GM12878 (cell line): Measurements from ENCODE around the gene SYNE4. TPM values are rescaled to one million over a fixed set of nuclear protein-coding genes. Genes with fewer than 3 reads are reported as not detected.

Experiments used
- ATAC-seq: fragments of 200-7000 bp; cut with Tn5 transposase; 3 replicates; pipeline ENCODE4 v1.9.1; 2020; ENCODE audit warnings: mild to moderate bottlenecking, moderate library complexity
- BruUV-seq: library from RNA; stranded (reverse); fragments of 400-500 nt; replicated peaks from 2 replicates; lab custom pipeline; 2021; lab: Mats Ljungman, UMichigan
- CTCF ChIA-PET: fragments of 300-600 bp; sonication (Branson Sonifier 250); formaldehyde crosslinking; extraction: SDS; loops from one replicate; lab custom pipeline; 2021; ENCODE audit warnings: inconsistent platforms; lab: Yijun Ruan, JAX
- POLR2A ChIA-PET: fragments of 350-600 bp; formaldehyde crosslinking; extraction: SDS; loops from one replicate; lab custom pipeline; 2021; ENCODE audit warnings: inconsistent platforms; lab: Charles Lee
- RAD21 ChIA-PET: fragments of 300-600 bp; sonication (Branson Sonifier 250); formaldehyde crosslinking; loops from one replicate; lab custom pipeline; 2023; ENCODE audit warnings: antibody characterized with exemption; ENCODE audit not compliant: unreplicated experiment; lab: Charles Lee
- SMC1A ChIA-PET: fragments of 300-600 bp; sonication (Branson Sonifier 250); formaldehyde crosslinking; loops from one replicate; lab custom pipeline; 2023; ENCODE audit not compliant: unreplicated experiment, uncharacterized antibody; lab: Charles Lee
- DNase-seq: peaks from one replicate; pipeline ENCODE4 v3.0.0-alpha.2; 2011; ENCODE audit warnings: low read depth, low spot score
- FAIRE-seq: peaks from 3 replicates; lab custom pipeline; 2011; peaks lifted over from hg19 to GRCh38; lab: Jason Lieb, UNC
- H2AFZ ChIP-seq: 2 replicates; pipeline ENCODE4 v1.6.0; 2011; ENCODE audit warnings: low read depth, low read length, control low read depth; ENCODE audit not compliant: control insufficient read depth
- H3K27ac ChIP-seq: 2 replicates; pipeline ENCODE4 v1.5.1; 2011; ENCODE audit warnings: control low read depth; ENCODE audit not compliant: control insufficient read depth, insufficient read depth
- H3K27me3 ChIP-seq, 2 experiments: replicated peaks in 1 of 2; 2 replicates each; pipeline versions ENCODE4 v1.6.0 to v1.6.1; 2011; ENCODE audit warnings: low read length in 1 of 2; ENCODE audit not compliant: control insufficient read depth in 2 of 2, insufficient read depth in 2 of 2
- H3K36me3 ChIP-seq, 2 experiments: 2 replicates each; pipeline ENCODE4 v1.5.1; 2011; ENCODE audit warnings: low read length in 1 of 2; ENCODE audit not compliant: control insufficient read depth in 2 of 2, insufficient read depth in 2 of 2
- H3K4me1 ChIP-seq: 2 replicates; pipeline ENCODE4 v1.6.1; 2011; ENCODE audit warnings: mild to moderate bottlenecking, low read length, moderate library complexity, mixed read lengths; ENCODE audit not compliant: control insufficient read depth, insufficient read depth
- H3K4me2 ChIP-seq: 2 replicates; pipeline ENCODE4 v1.6.0; 2011; ENCODE audit warnings: control low read depth; ENCODE audit not compliant: control insufficient read depth, insufficient read depth
- H3K4me3 ChIP-seq: fragments of 200-600 bp; sonication (generic); 2 replicates; pipeline ENCODE4 v1.5.1; 2016
- H3K79me2 ChIP-seq: 2 replicates; pipeline ENCODE4 v1.6.0; 2011; ENCODE audit warnings: low read length; ENCODE audit not compliant: control insufficient read depth, insufficient read depth
- H3K9ac ChIP-seq: 2 replicates; pipeline ENCODE4 v1.8.0; 2011; ENCODE audit warnings: low read length, control low read depth, mixed read lengths; ENCODE audit not compliant: control insufficient read depth, insufficient read depth
- H3K9me3 ChIP-seq: replicated peaks from 3 replicates; pipeline ENCODE4 v1.5.1; 2011; ENCODE audit warnings: mild to moderate bottlenecking, low read length; ENCODE audit not compliant: control insufficient read depth, insufficient read depth
- H4K20me1 ChIP-seq: 2 replicates; pipeline ENCODE4 v1.6.0; 2011; ENCODE audit not compliant: control insufficient read depth, insufficient read depth
- ASH2L ChIP-seq: fragments of 300-600, 200-600 bp; sonication (generic); IDR thresholded peaks from 2 replicates; pipeline ENCODE4 v1.6.1; 2017; ENCODE audit warnings: low read depth, mild to moderate bottlenecking, borderline replicate concordance
- CEBPB ChIP-seq, 2 experiments: fragments of 150-350 bp in 1 of 2; IDR thresholded peaks; 2 replicates each; pipeline ENCODE4 v1.6.1; 2012 to 2014; ENCODE audit warnings: low read depth in 2 of 2, low read length in 2 of 2, borderline replicate concordance in 1 of 2, inconsistent platforms in 1 of 2
- JUNB ChIP-seq: IDR thresholded peaks from 2 replicates; pipeline ENCODE4 v1.6.1; 2016; ENCODE audit warnings: antibody characterized with exemption, mild to moderate bottlenecking
- NFXL1 ChIP-seq: fragments of 450-650 bp; IDR thresholded peaks from 2 replicates; pipeline ENCODE4 v1.6.1; 2017; ENCODE audit warnings: antibody characterized with exemption, mild to moderate bottlenecking, borderline replicate concordance
- PAX5 ChIP-seq: IDR thresholded peaks from 2 replicates; pipeline ENCODE4 v1.6.1; 2011; ENCODE audit warnings: low read depth, low read length, borderline replicate concordance
- RCOR1 ChIP-seq: conservative IDR thresholded peaks from 2 replicates; pipeline ENCODE4 v1.6.1; 2012; ENCODE audit warnings: low read depth, low read length, improper control_type of control experiment
- SMAD5 ChIP-seq: IDR thresholded peaks from 2 replicates; pipeline ENCODE4 v1.6.1; 2016; ENCODE audit warnings: antibody characterized with exemption, low read depth
- SMC3 ChIP-seq: IDR thresholded peaks from 2 replicates; pipeline ENCODE4 v1.6.1; 2011; ENCODE audit warnings: low read length, improper control_type of control experiment, borderline replicate concordance
- SREBF2 ChIP-seq: IDR thresholded peaks from 2 replicates; pipeline ENCODE4 v1.6.1; 2012; ENCODE audit warnings: mild to moderate bottlenecking, low read length
- ZNF207 ChIP-seq: fragments of 450-650 bp; IDR thresholded peaks from 2 replicates; pipeline ENCODE4 v1.6.1; 2014; ENCODE audit warnings: antibody characterized with exemption, mild to moderate bottlenecking, borderline replicate concordance
- WGBS: methylation state at CpG from one replicate; pipeline ENCODE4 v1.1.6; 2016; ENCODE audit warnings: low lambda C conversion rate; ENCODE audit not compliant: insufficient replicate concordance, insufficient coverage; ENCODE audit errors: missing lambda C conversion rate; 5-methylcytosine and 5-hydroxymethylcytosine counted together
- in situ Hi-C: fragments of 300-500 bp; cut with MboI; formaldehyde crosslinking; loops from 9 replicates; pipeline ENCODE4 v1.14.3; 2018; ENCODE audit warnings: mixed read lengths
- intact Hi-C: fragments of 100-400 bp; cut with micrococcal nuclease; formaldehyde crosslinking; loops from one replicate; pipeline ENCODE4 v1.14.2; 2022; ENCODE audit not compliant: unreplicated experiment
- polyA plus RNA-seq, 11 experiments: library from polyadenylated mRNA; depleted of rRNA in 4 of 11; unstranded in 6 of 11; stranded (reverse) in 5 of 11; fragments of >200 nt; fragmentation: Nextera tagmentation in 4 of 11; fragmentation: Illumina TruSeq in 1 of 11; extraction: Ambion mirVana in 4 of 11; extraction: Trizol in 1 of 11; gene quantifications; 1 replicate in 1 of 11; 2 replicates in 10 of 11; pipeline versions ENCODE4 v1.2.1 to v1.2.3, GENCODE V29; 2011 to 2016; ENCODE audit warnings: inconsistent platforms in 2 of 11, missing spikeins in 2 of 11, low read depth in 1 of 11
- total RNA-seq, 4 experiments: library from RNA; depleted of rRNA in 3 of 4; stranded (reverse); fragments of >200 nt in 3 of 4; fragmentation: Illumina TruSeq in 1 of 4; extraction: Trizol in 1 of 4; gene quantifications; 2 replicates each; pipeline versions ENCODE4 v1.2.1 to v1.2.3, GENCODE V29; 2013 to 2021
- TF ChIP-seq, protein P1 (sequence below): fragments of 450-650 bp; IDR thresholded peaks from 2 replicates; pipeline ENCODE4 v1.6.1; 2018; ENCODE audit warnings: mild to moderate bottlenecking, low read depth, moderate library complexity; ENCODE audit not compliant: partially characterized antibody
- TF ChIP-seq, protein P2 (sequence below): IDR thresholded peaks from 2 replicates; pipeline ENCODE4 v1.6.1; 2011; ENCODE audit warnings: mild to moderate bottlenecking, low read depth, low read length, moderate library complexity; ENCODE audit not compliant: insufficient replicate concordance
- TF ChIP-seq, protein P3 (sequence below): fragments of 450-650 bp; IDR thresholded peaks from 2 replicates; pipeline ENCODE4 v1.6.1; 2016; ENCODE audit warnings: mild to moderate bottlenecking

Gene SYNE4
- total and polyA plus RNA-seq, 10 of the 15 experiments (the other 5 are each of a cell fraction or from before 2014, with no cell fraction given), result 0.35 to 1.2 (median 0.71) TPM

DNA sequence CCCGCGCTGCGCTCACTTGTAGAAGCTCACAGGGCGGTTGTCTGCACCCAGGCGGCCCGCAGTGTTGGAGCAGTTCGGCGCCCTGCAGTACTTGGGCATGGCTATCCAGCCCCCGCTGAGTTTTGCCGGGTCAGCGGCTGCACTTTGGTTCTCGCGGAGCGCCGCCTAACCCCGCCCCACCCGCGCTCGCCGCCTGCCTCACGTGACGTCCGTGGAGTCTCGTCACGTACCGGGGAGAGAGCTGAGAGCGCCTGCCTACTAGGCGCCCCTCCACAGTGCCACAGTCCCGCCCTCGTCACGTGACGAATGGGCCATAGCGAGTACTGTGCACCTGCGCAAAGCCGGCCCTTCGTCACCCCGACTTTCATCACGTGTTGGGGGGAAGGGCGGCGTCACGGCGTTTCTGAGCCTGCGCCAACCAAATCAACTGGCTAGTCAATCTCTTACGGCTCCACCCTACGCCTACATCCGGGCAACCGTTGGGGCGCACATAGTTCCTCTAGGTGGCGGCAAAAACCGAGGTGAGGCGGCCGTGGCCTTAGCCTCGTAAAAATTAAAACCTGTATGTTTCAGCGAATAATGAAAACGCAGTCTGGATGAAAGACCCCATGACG lies 45.6 kb upstream of the SYNE4 start, which contains the start of gene THAP8 (continued):
- TF ChIP-seq SREBF2, result no peak
- no peak for TF ChIP-seq ZNF207
- no peak for TF ChIP-seq SMC3
- TF ChIP-seq SMAD5, result no peak; the same call in none of the 2 replicates
- TF ChIP-seq JUNB, result no peak
- TF ChIP-seq, protein P1, sequence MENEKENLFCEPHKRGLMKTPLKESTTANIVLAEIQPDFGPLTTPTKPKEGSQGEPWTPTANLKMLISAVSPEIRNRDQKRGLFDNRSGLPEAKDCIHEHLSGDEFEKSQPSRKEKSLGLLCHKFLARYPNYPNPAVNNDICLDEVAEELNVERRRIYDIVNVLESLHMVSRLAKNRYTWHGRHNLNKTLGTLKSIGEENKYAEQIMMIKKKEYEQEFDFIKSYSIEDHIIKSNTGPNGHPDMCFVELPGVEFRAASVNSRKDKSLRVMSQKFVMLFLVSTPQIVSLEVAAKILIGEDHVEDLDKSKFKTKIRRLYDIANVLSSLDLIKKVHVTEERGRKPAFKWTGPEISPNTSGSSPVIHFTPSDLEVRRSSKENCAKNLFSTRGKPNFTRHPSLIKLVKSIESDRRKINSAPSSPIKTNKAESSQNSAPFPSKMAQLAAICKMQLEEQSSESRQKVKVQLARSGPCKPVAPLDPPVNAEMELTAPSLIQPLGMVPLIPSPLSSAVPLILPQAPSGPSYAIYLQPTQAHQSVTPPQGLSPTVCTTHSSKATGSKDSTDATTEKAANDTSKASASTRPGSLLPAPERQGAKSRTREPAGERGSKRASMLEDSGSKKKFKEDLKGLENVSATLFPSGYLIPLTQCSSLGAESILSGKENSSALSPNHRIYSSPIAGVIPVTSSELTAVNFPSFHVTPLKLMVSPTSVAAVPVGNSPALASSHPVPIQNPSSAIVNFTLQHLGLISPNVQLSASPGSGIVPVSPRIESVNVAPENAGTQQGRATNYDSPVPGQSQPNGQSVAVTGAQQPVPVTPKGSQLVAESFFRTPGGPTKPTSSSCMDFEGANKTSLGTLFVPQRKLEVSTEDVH, result no peak
- 0 out of 2 replicates have a peak, but pooled peaks have one; percentile 45 for TF ChIP-seq PAX5
- no peak for TF ChIP-seq RCOR1
- no peak for TF ChIP-seq NFXL1
- TF ChIP-seq, all 136 proteins: peak for 51

DNA sequence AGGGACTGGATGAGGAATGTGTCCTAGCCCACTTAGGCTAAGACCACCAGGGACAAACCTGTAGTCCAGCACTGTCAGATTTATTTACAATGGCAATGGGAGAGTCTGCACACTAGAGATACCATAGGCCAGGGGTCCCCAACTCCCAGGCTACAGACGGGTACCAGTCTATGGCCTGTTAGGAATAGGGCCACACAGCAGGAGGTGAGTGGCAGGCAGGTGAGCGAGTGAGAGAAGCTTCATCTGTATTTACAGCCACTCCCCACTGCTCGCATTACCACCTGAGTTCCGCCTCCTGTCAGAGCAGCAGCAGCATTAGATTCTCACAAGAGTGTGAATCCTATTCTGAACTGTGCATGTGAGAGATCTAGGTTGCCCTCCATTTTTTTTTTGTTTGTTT lies 43.0 kb upstream of the SYNE4 start:
- ChIA-PET SMC1A (interaction anchor here (0.7 kb wide), 1 partner anchor 10 kb away, joined by 3 read pairs; no protein-coding TSS in a partner anchor), RAD21 (no interaction called here), CTCF (no interaction called here), POLR2A (no interaction called here)
- Histone ChIP-seq H3K79me2 (peaks cover 16% of the 10 kb centered on the region), H3K27me3 (no peaks in the 10 kb centered on the region), H3K4me2 (no peak overlapping the region), H4K20me1 (no peaks in the 10 kb centered on the region), H3K27ac (no peak overlapping the region), H3K4me3 (no peak overlapping the region), H3K9me3 (no peaks in the 10 kb centered on the region), H3K9ac (no peak overlapping the region), H3K36me3 (no peaks in the 10 kb centered on the region), H2AFZ (no peak overlapping the region), H3K4me1 (peaks cover 3% of the 10 kb centered on the region; the same call in 1 of the 2 replicates)
- WGBS, result 96% methylated on average over 4 of the region's 4 CpGs
- no peak for ATAC-seq
- intact Hi-C loops (loop anchor here (5.0 kb wide), 2 partner anchors 39 to 54 kb away; partner anchors contain the start of genes ALKBH6 and SDHAF1), in situ Hi-C loops (no loop called here)
- TF ChIP-seq, protein P2, sequence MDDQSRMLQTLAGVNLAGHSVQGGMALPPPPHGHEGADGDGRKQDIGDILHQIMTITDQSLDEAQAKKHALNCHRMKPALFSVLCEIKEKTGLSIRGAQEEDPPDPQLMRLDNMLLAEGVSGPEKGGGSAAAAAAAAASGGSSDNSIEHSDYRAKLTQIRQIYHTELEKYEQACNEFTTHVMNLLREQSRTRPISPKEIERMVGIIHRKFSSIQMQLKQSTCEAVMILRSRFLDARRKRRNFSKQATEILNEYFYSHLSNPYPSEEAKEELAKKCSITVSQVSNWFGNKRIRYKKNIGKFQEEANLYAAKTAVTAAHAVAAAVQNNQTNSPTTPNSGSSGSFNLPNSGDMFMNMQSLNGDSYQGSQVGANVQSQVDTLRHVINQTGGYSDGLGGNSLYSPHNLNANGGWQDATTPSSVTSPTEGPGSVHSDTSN, result peak; percentile 49
- TF ChIP-seq CEBPB (IDR thresholded peaks at IDR 0.05; ENCODE audit: borderline replicate concordance in 1 of 2, low read depth in 2 of 2, low read length in 2 of 2) (no peak), ASH2L (no peak)
- TF ChIP-seq, protein P3, sequence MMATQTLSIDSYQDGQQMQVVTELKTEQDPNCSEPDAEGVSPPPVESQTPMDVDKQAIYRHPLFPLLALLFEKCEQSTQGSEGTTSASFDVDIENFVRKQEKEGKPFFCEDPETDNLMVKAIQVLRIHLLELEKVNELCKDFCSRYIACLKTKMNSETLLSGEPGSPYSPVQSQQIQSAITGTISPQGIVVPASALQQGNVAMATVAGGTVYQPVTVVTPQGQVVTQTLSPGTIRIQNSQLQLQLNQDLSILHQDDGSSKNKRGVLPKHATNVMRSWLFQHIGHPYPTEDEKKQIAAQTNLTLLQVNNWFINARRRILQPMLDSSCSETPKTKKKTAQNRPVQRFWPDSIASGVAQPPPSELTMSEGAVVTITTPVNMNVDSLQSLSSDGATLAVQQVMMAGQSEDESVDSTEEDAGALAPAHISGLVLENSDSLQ, result peak; percentile 86
- no peak for DNase-seq
- no peak for FAIRE-seq
- BruUV-seq, result no TSS peak
